DND-41 (cell line): ENCODE results near the gene CLNK.

Experiments used
- ATAC-seq: fragments of 200-7000 bp; cut with Tn5 transposase; 3 replicates; pipeline ENCODE4 v1.9.1; 2021; ENCODE audit warnings: low read depth; ENCODE audit not compliant: insufficient read depth
- DNase-seq: peaks from one replicate; pipeline ENCODE4 v3.0.0-alpha.2; 2020
- H2AFZ ChIP-seq: 2 replicates; pipeline ENCODE4 v1.6.0; 2012; ENCODE audit warnings: low read depth, low read length
- H3K27ac ChIP-seq: 2 replicates; pipeline ENCODE4 v1.5.1; 2012; ENCODE audit warnings: low read length, inconsistent platforms
- H3K27me3 ChIP-seq: fragments of 200-600 bp; sonication (generic); 2 replicates; pipeline ENCODE4 v1.6.0; 2012; ENCODE audit warnings: low read length, mild to moderate bottlenecking, inconsistent platforms; ENCODE audit not compliant: insufficient read depth, poor library complexity
- H3K36me3 ChIP-seq: 2 replicates; pipeline ENCODE4 v1.5.1; 2012; ENCODE audit warnings: low read length, inconsistent platforms; ENCODE audit not compliant: insufficient read depth
- H3K4me1 ChIP-seq: 2 replicates; pipeline ENCODE4 v1.5.1; 2012; ENCODE audit warnings: mild to moderate bottlenecking, low read length; ENCODE audit not compliant: insufficient read depth
- H3K4me2 ChIP-seq: 2 replicates; pipeline ENCODE4 v1.6.0; 2012; ENCODE audit warnings: mild to moderate bottlenecking, moderate library complexity, low read length, inconsistent platforms; ENCODE audit not compliant: insufficient read depth
- H3K4me3 ChIP-seq, 2 experiments: fragments of 200-600 bp in 1 of 2; shearing (Covaris generic) in 1 of 2; 2 replicates each; pipeline ENCODE4 v1.5.1; 2012 to 2016; ENCODE audit warnings: inconsistent platforms in 2 of 2, low read length in 2 of 2, mild to moderate bottlenecking in 2 of 2, low read depth in 1 of 2, moderate library complexity in 1 of 2
- H3K79me2 ChIP-seq: 2 replicates; pipeline ENCODE4 v1.6.0; 2012; ENCODE audit warnings: low read length, inconsistent platforms; ENCODE audit not compliant: insufficient read depth
- H3K9ac ChIP-seq: 2 replicates; pipeline ENCODE4 v1.6.0; 2012; ENCODE audit warnings: low read depth, mild to moderate bottlenecking, inconsistent platforms, low read length, moderate library complexity
- H3K9me3 ChIP-seq: 2 replicates; pipeline ENCODE4 v1.5.1; 2012; ENCODE audit warnings: low read length, moderate library complexity, mild to moderate bottlenecking, inconsistent platforms; ENCODE audit not compliant: insufficient read depth, severe bottlenecking
- H4K20me1 ChIP-seq: 2 replicates; pipeline ENCODE4 v1.6.0; 2012; ENCODE audit warnings: low read length; ENCODE audit not compliant: insufficient read depth
- CTCF ChIP-seq: IDR thresholded peaks from 2 replicates; pipeline ENCODE4 v1.5.1; 2012; ENCODE audit warnings: borderline replicate concordance, low read length, moderate library complexity, mild to moderate bottlenecking; ENCODE audit not compliant: poor library complexity, severe bottlenecking; ENCODE audit errors: extremely low read depth
- EZH2 ChIP-seq: IDR thresholded peaks from 3 replicates; pipeline ENCODE4 v1.6.1; 2012; ENCODE audit warnings: borderline replicate concordance, low read depth, mild to moderate bottlenecking, moderate library complexity, low read length, inconsistent platforms; ENCODE audit not compliant: severe bottlenecking

CLNK gene

GRCh38 chr4:10716163-10716562 is 31.6 kb upstream of the CLNK start:
- Histone ChIP-seq H3K27ac (no peak overlapping the region), H3K36me3 (no peaks in the 10 kb centered on the region), H3K4me1 (no peaks in the 10 kb centered on the region), H4K20me1 (no peaks in the 10 kb centered on the region), H2AFZ (no peak overlapping the region), H3K4me3 (no peak overlapping the region), H3K4me2 (no peak overlapping the region), H3K79me2 (no peaks in the 10 kb centered on the region), H3K9me3 (no peaks in the 10 kb centered on the region), H3K9ac (no peak overlapping the region), H3K27me3 (no peaks in the 10 kb centered on the region)
- TF ChIP-seq EZH2: no peak
- TF ChIP-seq CTCF: no peak
- no peak for DNase-seq
- no peak for ATAC-seq

- H3K4me3 ChIP-seq: no peak overlapping the region
- no peak overlapping the region for H3K27ac ChIP-seq
- no peaks in the 10 kb centered on the region for H3K9me3 ChIP-seq
- H3K27me3 ChIP-seq: no peaks in the 10 kb centered on the region
- H3K4me1 ChIP-seq: no peaks in the 10 kb centered on the region
- H3K4me2 ChIP-seq: no peak overlapping the region
- no peak overlapping the region for H2AFZ ChIP-seq
- TF ChIP-seq EZH2 (no peak), CTCF (no peak)
- H3K79me2 ChIP-seq: no peaks in the 10 kb centered on the region
- H3K9ac ChIP-seq: no peak overlapping the region
- no peaks in the 10 kb centered on the region for H3K36me3 ChIP-seq
- ATAC-seq (no peak), DNase-seq (no peak)
- H4K20me1 ChIP-seq: no peaks in the 10 kb centered on the region
Measured at GRCh38 chr4:10715696-10716095, 31.1 kb upstream of the CLNK start.

GRCh38 chr4:10715135-10715534 is 30.6 kb upstream of the CLNK start:
- H3K4me3 ChIP-seq: no peak overlapping the region
- H3K27me3 ChIP-seq: no peaks in the 10 kb centered on the region
- H3K9ac ChIP-seq: no peak overlapping the region
- H4K20me1 ChIP-seq: no peaks in the 10 kb centered on the region
- H3K4me2 ChIP-seq: no peak overlapping the region
- DNase-seq: no peak
- no peak overlapping the region for H3K27ac ChIP-seq
- H3K36me3 ChIP-seq: no peaks in the 10 kb centered on the region
- H3K79me2 ChIP-seq: no peaks in the 10 kb centered on the region
- no peak for ATAC-seq
- H2AFZ ChIP-seq: no peak overlapping the region
- TF ChIP-seq CTCF: no peak
- no peaks in the 10 kb centered on the region for H3K4me1 ChIP-seq
- H3K9me3 ChIP-seq: no peaks in the 10 kb centered on the region

- Histone ChIP-seq H3K4me2 (no peak overlapping the region), H3K9ac (no peak overlapping the region), H3K79me2 (no peaks in the 10 kb centered on the region), H2AFZ (no peak overlapping the region), H3K9me3 (no peaks in the 10 kb centered on the region), H3K36me3 (no peaks in the 10 kb centered on the region), H3K4me1 (no peaks in the 10 kb centered on the region), H3K27me3 (no peaks in the 10 kb centered on the region), H4K20me1 (no peaks in the 10 kb centered on the region), H3K27ac (no peak overlapping the region), H3K4me3 (no peak overlapping the region)
- TF ChIP-seq CTCF (no peak), EZH2 (no peak)
- DNase-seq (no peak), ATAC-seq (no peak)
Measured at GRCh38 chr4:10713591-10713990, 29.0 kb upstream of the CLNK start.
